Lung (tissue), 12 donors: ENCODE measurements around the gene SIRPB2. TPM values are rescaled to one million over a fixed set of nuclear protein-coding genes. Genes with fewer than 3 reads are reported as not detected.

Experiments
- ATAC-seq: fragments of 200-7000 bp; cut with Tn5 transposase; one replicate; pipeline ENCODE4 v1.9.1; 2020; ENCODE audit warnings: moderate number of reproducible peaks; ENCODE audit not compliant: insufficient read depth, low FRiP score
- DNase-seq, 3 donors: peaks; one replicate each; pipeline ENCODE4 v3.0.0-alpha.2; 2013 to 2017
- H3K27ac ChIP-seq, 2 donors: one replicate each; pipeline ENCODE4 v1.5.1; 2013; ENCODE audit warnings: mild to moderate bottlenecking in 2 of 2, moderate library complexity in 2 of 2, control low read depth in 1 of 2, inconsistent platforms in 1 of 2, low read depth in 1 of 2, low read length in 1 of 2
- H3K27me3 ChIP-seq, 3 donors: one replicate each; pipeline ENCODE4 v1.5.1; 2013; ENCODE audit warnings: low read length in 2 of 3; ENCODE audit not compliant: control insufficient read depth in 3 of 3, insufficient read depth in 3 of 3
- H3K36me3 ChIP-seq, 4 donors: one replicate each; pipeline ENCODE4 v1.5.1; 2013; ENCODE audit warnings: low read length in 4 of 4, mild to moderate bottlenecking in 1 of 4, moderate library complexity in 1 of 4; ENCODE audit not compliant: control insufficient read depth in 4 of 4, insufficient read depth in 4 of 4
- H3K4me1 ChIP-seq, 5 donors: one replicate each; pipeline ENCODE4 v1.5.1; 2013; ENCODE audit warnings: low read length in 5 of 5, mild to moderate bottlenecking in 2 of 5, moderate library complexity in 1 of 5; ENCODE audit not compliant: control insufficient read depth in 5 of 5, insufficient read depth in 5 of 5
- H3K4me3 ChIP-seq: one replicate; pipeline ENCODE4 v1.5.1; 2013; ENCODE audit warnings: mild to moderate bottlenecking, control low read depth, moderate library complexity
- H3K9ac ChIP-seq, 2 donors: one replicate each; pipeline ENCODE4 v1.5.1; 2013; ENCODE audit warnings: low read length in 2 of 2, control low read depth in 1 of 2; ENCODE audit not compliant: insufficient read depth in 1 of 2
- H3K9me3 ChIP-seq, 4 donors: one replicate each; pipeline ENCODE4 v1.5.1; 2013; ENCODE audit warnings: low read length in 3 of 4, mild to moderate bottlenecking in 1 of 4, moderate library complexity in 1 of 4; ENCODE audit not compliant: control insufficient read depth in 4 of 4, insufficient read depth in 3 of 4
- CTCF ChIP-seq: IDR thresholded peaks from 2 replicates; pipeline ENCODE4 v1.5.1; 2012; ENCODE audit warnings: mild to moderate bottlenecking; ENCODE audit errors: control extremely low read depth, extremely low read depth
- WGBS, 2 donors: extraction: QIAGEN DNeasy Blood & Tissue Kit; methylation state at CpG; one replicate each; pipeline ENCODE4 v1.1.7; 2013; 5-methylcytosine and 5-hydroxymethylcytosine counted together
- polyA plus RNA-seq, 2 donors: library from polyadenylated mRNA; stranded (reverse); fragments of 200-250 nt; gene quantifications; one replicate each; pipeline ENCODE4 v1.2.1, GENCODE V29; 2013
- total RNA-seq, 2 donors: library from RNA; depleted of rRNA in 1 of 2; stranded (reverse); fragments of >200 nt in 1 of 2; gene quantifications; one replicate each; pipeline ENCODE4 v1.2.1, GENCODE V29; 2014 to 2021
- donor health status: control.
- donor health status: control.
- donor health status: Bipolar disorder and iron deficiency.
- donor health status: healthy.
- donor health status: DM: yes; HTN: yes; CAD: no.

Gene SIRPB2
- total and polyA plus RNA-seq, 4 donors, result 3.9 to 30.9 (median 11.6) TPM

GRCh38 chr20:1441133-1441532 lies 50.1 kb downstream of the SIRPB2 start:
- Histone ChIP-seq H3K4me3 (peak overlapping the region; percentile 4), H3K9ac (no peak overlapping the region), H3K36me3 (peaks cover 25 to 48% (median 32%) of the 10 kb centered on the region in 4 donors), H3K4me1 (no peaks in the 10 kb centered on the region), H3K27ac (no peak overlapping the region), H3K27me3 (no peaks in the 10 kb centered on the region), H3K9me3 (no peaks in the 10 kb centered on the region)
- WGBS, 2 donors, result 74 to 78% methylated on average over 3 of the region's 3 CpGs
- ATAC-seq (no peak), DNase-seq (no peak)
- no peak for TF ChIP-seq CTCF

- Histone ChIP-seq H3K9ac (no peak overlapping the region), H3K36me3 (peaks cover 14 to 37% (median 22%) of the 10 kb centered on the region in 4 donors), H3K27ac (no peak overlapping the region), H3K4me1 (no peaks in the 10 kb centered on the region), H3K9me3 (no peaks in the 10 kb centered on the region), H3K4me3 (no peak overlapping the region), H3K27me3 (no peaks in the 10 kb centered on the region)
- no peak for ATAC-seq
- TF ChIP-seq CTCF, result no peak
- no peak for DNase-seq
- WGBS, 2 donors, result 79 to 82% methylated on average over 6 of the region's 6 CpGs
These were observed 51.2 kb downstream of the SIRPB2 start for GRCh38 chr20:1440024-1440423.

GRCh38 chr20:1438361-1438760 lies 52.9 kb downstream of the SIRPB2 start:
- H3K4me3 ChIP-seq, result no peak overlapping the region
- H3K36me3 ChIP-seq, result peaks cover 4 to 22% (median 12%) of the 10 kb centered on the region in 4 donors
- no peaks in the 10 kb centered on the region for H3K9me3 ChIP-seq
- H3K27ac ChIP-seq, result no peak overlapping the region
- no peak overlapping the region for H3K9ac ChIP-seq
- no peaks in the 10 kb centered on the region for H3K4me1 ChIP-seq
- H3K27me3 ChIP-seq, result no peaks in the 10 kb centered on the region
- WGBS, 2 donors, result 43 to 44% methylated on average over 1 of the region's 1 CpG
- ATAC-seq, result no peak
- DNase-seq, result no peak
- no peak for TF ChIP-seq CTCF
